ENCODE measurements around the gene ITPK1. TPM values are rescaled to one million over a fixed set of nuclear protein-coding genes. Genes with fewer than 3 reads are reported as not detected.

ITPK1 gene
- total and polyA plus RNA-seq, 10 of the 15 experiments (the other 5 are each of a cell fraction or from before 2014, with no cell fraction given) = 1.3 to 73.2 (median 27.0) TPM

DNA sequence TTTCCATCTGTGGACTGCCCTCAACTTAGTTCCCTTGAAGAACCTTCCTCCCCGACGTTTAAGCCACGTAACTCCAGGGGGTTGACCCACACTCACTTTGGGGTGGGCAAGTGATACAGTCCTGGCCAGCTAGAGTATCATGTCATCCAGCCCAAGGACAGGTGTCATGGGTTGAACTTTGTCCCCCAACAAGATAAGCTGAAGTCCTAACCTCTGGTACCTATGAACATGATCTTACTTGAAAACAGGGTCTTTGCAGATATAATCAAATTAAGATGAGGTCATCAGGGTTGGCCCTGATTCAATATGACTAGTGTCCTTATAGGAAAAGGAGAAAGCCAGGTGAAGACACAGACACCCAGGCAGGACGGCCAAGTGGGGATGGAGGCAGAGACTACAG, 68.6 kb downstream of the ITPK1 start:
- Histone ChIP-seq H3K4me2 (ENCODE audit: control insufficient read depth, insufficient read depth) (no peak overlapping the region), H3K79me2 (ENCODE audit: control insufficient read depth, insufficient read depth, low read length) (peaks cover 2% of the 10 kb centered on the region), H3K27me3 (replicated peaks in 1 of 2; ENCODE audit: control insufficient read depth in 2 of 2, insufficient read depth in 2 of 2, low read length in 1 of 2) (no peaks in the 10 kb centered on the region), H3K9me3 (replicated peaks; ENCODE audit: control insufficient read depth, insufficient read depth, low read length) (no peaks in the 10 kb centered on the region), H3K27ac (ENCODE audit: control insufficient read depth, insufficient read depth) (no peak overlapping the region), H3K4me3 (no peak overlapping the region), H3K9ac (ENCODE audit: control insufficient read depth, insufficient read depth, low read length) (no peak overlapping the region), H3K36me3 (ENCODE audit: control insufficient read depth in 2 of 2, insufficient read depth in 2 of 2, low read length in 1 of 2) (peaks cover 0 to 13% of the 10 kb centered on the region in 2 experiments; a peak in 2 of 4 replicates), H3K4me1 (ENCODE audit: control insufficient read depth, insufficient read depth, low read length) (peaks cover 27% of the 10 kb centered on the region), H4K20me1 (ENCODE audit: control insufficient read depth, insufficient read depth) (no peaks in the 10 kb centered on the region), H2AFZ (ENCODE audit: control insufficient read depth, low read depth, low read length) (no peak overlapping the region)
- in situ Hi-C loops (cut with MboI) = no loop called here
- WGBS (ENCODE audit: insufficient coverage, insufficient replicate concordance, low lambda C conversion rate, missing lambda C conversion rate) = 95% methylated on average over 4 of the region's 4 CpGs
- ChIA-PET CTCF (interaction anchor here (1.2 to 2.5 kb wide), 2 partner anchors 62 to 66 kb away, joined by 4 to 8 read pairs; no protein-coding TSS in a partner anchor), SMC1A (ENCODE audit: uncharacterized antibody, unreplicated experiment) (no interaction called here), RAD21 (ENCODE audit: unreplicated experiment) (no interaction called here), POLR2A (no interaction called here)
- FAIRE-seq = no peak
- no peak for TF ChIP-seq SIN3A (IDR thresholded peaks at IDR 0.05; ENCODE audit: low read depth, low read length)
- intact Hi-C loops (cut with micrococcal nuclease; ENCODE audit: unreplicated experiment) = no loop called here
- ATAC-seq = no peak
- no peak for DNase-seq (ENCODE audit: low read depth, low spot score)
- BruUV-seq (replicated peaks) = no TSS peak

DNA sequence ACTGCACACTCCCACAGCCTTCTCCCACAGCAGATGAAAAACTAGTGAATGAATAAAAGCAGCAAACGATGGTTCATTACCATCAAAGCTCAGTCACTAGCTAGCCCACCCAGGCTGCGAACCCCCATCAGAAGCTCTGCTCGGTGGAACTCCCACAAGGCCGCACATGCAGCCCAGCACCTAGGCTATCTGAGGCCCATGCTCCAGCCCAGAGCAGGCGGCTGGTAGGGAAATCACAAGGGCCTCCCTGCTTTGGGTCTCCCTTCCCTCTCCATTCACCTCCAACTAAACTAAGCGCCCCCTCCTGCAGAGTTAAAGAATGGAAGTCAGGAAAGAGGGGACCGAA, 69.0 kb downstream of the ITPK1 start:
- in situ Hi-C loops (cut with MboI) (no loop called here), intact Hi-C loops (cut with micrococcal nuclease; ENCODE audit: unreplicated experiment) (no loop called here)
- Histone ChIP-seq H3K9ac (ENCODE audit: control insufficient read depth, insufficient read depth, low read length) (no peak overlapping the region), H3K27ac (ENCODE audit: control insufficient read depth, insufficient read depth) (no peak overlapping the region), H2AFZ (ENCODE audit: control insufficient read depth, low read depth, low read length) (no peak overlapping the region), H3K4me1 (ENCODE audit: control insufficient read depth, insufficient read depth, low read length) (peaks cover 29% of the 10 kb centered on the region), H3K36me3 (ENCODE audit: control insufficient read depth in 2 of 2, insufficient read depth in 2 of 2, low read length in 1 of 2) (peaks cover 0 to 13% of the 10 kb centered on the region in 2 experiments; a peak in 2 of 4 replicates), H3K79me2 (ENCODE audit: control insufficient read depth, insufficient read depth, low read length) (peaks cover 4% of the 10 kb centered on the region), H3K4me3 (no peak overlapping the region), H3K4me2 (ENCODE audit: control insufficient read depth, insufficient read depth) (no peak overlapping the region), H4K20me1 (ENCODE audit: control insufficient read depth, insufficient read depth) (no peaks in the 10 kb centered on the region), H3K27me3 (replicated peaks in 1 of 2; ENCODE audit: control insufficient read depth in 2 of 2, insufficient read depth in 2 of 2, low read length in 1 of 2) (no peaks in the 10 kb centered on the region), H3K9me3 (replicated peaks; ENCODE audit: control insufficient read depth, insufficient read depth, low read length) (no peaks in the 10 kb centered on the region)
- no TSS peak for BruUV-seq (replicated peaks)
- ChIA-PET RAD21 (ENCODE audit: unreplicated experiment) (no interaction called here), SMC1A (ENCODE audit: uncharacterized antibody, unreplicated experiment) (no interaction called here), POLR2A (no interaction called here), CTCF (interaction anchor here (1.2 to 2.5 kb wide), 2 partner anchors 63 to 67 kb away, joined by 4 to 8 read pairs; no protein-coding TSS in a partner anchor)
- ATAC-seq (no peak), DNase-seq (ENCODE audit: low read depth, low spot score) (no peak), FAIRE-seq (no peak)
- TF ChIP-seq POLR2AphosphoS2 (IDR thresholded peaks at IDR 0.05; ENCODE audit: low read depth, low read length) (no peak), EED (IDR thresholded peaks at IDR 0.05; ENCODE audit: low read depth) (no peak), KDM1A (IDR thresholded peaks at IDR 0.05; ENCODE audit: borderline replicate concordance) (no peak), STAT3 (IDR thresholded peaks at IDR 0.05; ENCODE audit: low read depth, low read length) (no peak), CHD1 (IDR thresholded peaks at IDR 0.05; ENCODE audit: low read depth, low read length) (no peak), TBL1XR1 (IDR thresholded peaks at IDR 0.05; ENCODE audit: low read depth, low read length) (no peak), CHD2 (IDR thresholded peaks at IDR 0.05; ENCODE audit: borderline replicate concordance, low read depth, low read length) (no peak)
- TF ChIP-seq, protein P1, sequence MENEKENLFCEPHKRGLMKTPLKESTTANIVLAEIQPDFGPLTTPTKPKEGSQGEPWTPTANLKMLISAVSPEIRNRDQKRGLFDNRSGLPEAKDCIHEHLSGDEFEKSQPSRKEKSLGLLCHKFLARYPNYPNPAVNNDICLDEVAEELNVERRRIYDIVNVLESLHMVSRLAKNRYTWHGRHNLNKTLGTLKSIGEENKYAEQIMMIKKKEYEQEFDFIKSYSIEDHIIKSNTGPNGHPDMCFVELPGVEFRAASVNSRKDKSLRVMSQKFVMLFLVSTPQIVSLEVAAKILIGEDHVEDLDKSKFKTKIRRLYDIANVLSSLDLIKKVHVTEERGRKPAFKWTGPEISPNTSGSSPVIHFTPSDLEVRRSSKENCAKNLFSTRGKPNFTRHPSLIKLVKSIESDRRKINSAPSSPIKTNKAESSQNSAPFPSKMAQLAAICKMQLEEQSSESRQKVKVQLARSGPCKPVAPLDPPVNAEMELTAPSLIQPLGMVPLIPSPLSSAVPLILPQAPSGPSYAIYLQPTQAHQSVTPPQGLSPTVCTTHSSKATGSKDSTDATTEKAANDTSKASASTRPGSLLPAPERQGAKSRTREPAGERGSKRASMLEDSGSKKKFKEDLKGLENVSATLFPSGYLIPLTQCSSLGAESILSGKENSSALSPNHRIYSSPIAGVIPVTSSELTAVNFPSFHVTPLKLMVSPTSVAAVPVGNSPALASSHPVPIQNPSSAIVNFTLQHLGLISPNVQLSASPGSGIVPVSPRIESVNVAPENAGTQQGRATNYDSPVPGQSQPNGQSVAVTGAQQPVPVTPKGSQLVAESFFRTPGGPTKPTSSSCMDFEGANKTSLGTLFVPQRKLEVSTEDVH (IDR thresholded peaks at IDR 0.05; ENCODE audit: low read depth, partially characterized antibody) = no peak
- 86% methylated on average over 7 of the region's 7 CpGs for WGBS (ENCODE audit: insufficient coverage, insufficient replicate concordance, low lambda C conversion rate, missing lambda C conversion rate)

All from GM12878 (cell line).